Dermis microvascular lymphatic vessel endothelial cell (primary cell): ENCODE results near the gene VDR. TPM values are rescaled to one million over a fixed set of nuclear protein-coding genes. Genes with fewer than 3 reads are reported as not detected.

ENCODE experiments used
- DNase-seq, 2 donors: peaks; one replicate each; pipeline versions ENCODE4 v3.0.0 to v3.0.0-alpha.2; 2010; ENCODE audit warnings: low read depth in 2 of 2
- total RNA-seq: library from RNA; depleted of rRNA; stranded (reverse); fragments of >200 nt; gene quantifications from 2 replicates; pipeline ENCODE4 v1.2.1, GENCODE V29; 2014

Gene VDR
- total RNA-seq, 1 donor from 2014 or later = under 0.01 TPM

DNA sequence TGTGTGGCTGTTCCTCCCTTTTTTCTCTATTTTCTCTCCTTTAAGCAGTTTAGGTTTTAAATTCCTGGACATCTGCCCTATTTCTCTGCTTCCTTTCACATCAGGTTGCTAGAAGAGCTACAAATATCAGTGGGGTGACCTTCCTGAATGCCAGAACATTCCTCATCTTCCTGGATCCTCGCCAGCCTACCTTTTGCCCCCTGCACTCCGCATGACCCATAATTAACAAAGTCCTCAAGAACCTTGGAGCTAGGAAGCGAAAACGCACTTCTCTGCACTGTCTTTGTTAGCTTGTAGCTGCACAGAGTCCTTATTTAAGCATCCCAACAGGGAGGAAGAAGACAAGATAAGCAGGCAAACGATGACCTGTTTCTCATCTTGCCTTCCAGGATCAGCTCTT, 30.5 kb downstream of the VDR start:
- no peak for DNase-seq

GRCh38 chr12:47870175-47870781, 34.5 kb downstream of the VDR start:
- DNase-seq = peak in 1 of 2 donors; percentile 6

- DNase-seq = no peak
Observed at GRCh38 chr12:47868552-47869031, 36.2 kb downstream of the VDR start.

DNA sequence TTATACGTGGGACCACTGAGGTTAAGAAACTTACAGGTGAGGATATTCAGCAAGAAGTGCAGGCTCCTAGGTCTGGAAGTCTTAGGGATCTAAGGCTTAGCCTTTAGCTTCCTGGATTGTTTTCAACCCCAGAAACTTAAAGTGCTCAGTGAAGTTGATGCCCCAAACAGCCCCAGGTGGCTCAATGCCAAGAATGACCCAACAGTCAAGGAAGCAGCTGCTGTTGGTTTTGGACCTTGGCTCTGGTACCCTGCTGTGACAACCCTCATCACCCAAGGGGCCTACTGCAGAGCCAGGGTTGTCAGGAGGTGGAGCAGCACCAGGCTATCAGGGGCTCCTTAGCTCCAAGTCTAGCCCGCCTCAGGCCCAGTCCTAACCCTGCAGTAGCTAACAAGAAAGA, 36.8 kb downstream of the VDR start:
- DNase-seq = peak in 1 of 2 donors; percentile 36

- DNase-seq = peak in 1 of 2 donors; percentile 60
Observed at GRCh38 chr12:47867495-47867941, 37.3 kb downstream of the VDR start.

GRCh38 chr12:47864646-47865235, 40.1 kb downstream of the VDR start:
- no peak for DNase-seq

GRCh38 chr12:47863985-47864384, 40.8 kb downstream of the VDR start:
- no peak for DNase-seq

DNA sequence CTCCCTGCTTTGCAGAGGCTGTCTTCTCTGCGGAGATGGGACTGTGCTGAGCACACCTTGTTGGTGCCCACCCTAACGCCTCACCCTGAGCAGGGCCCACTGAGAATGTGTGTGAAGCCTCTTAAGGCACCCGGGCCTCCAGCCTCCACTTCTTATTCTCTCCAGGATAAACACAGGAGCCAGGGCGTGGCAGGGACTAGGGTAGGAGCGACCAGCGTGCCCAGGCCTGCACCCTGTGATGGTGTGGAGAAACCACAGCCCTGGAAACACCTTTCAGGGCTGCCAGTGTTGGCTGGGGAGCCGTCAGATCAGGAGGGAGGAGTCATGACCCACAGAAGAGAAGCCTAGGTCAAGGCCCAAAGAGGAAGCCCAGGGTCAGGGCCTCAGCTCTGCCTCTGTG, 41.3 kb downstream of the VDR start:
- no peak for DNase-seq

DNA sequence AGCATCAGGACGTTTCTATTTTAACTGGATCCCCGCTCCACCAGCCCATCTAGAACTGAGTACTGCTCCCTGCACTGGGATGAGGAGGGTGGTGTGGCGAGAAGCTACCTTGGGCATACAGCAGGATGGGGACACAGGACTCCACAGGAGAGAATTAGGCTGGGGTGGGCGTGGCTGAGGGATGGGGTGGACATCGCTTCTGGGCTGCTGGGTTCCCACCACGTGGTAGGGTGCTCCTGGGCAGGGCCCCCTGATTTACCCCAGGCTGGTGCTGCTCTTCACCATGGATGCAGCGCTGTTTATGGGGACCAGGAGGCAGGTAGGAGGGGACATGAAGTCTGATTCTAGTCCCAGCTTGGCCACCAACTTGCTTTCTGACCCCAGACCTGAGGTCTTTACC, 41.9 kb downstream of the VDR start:
- DNase-seq = no peak

DNA sequence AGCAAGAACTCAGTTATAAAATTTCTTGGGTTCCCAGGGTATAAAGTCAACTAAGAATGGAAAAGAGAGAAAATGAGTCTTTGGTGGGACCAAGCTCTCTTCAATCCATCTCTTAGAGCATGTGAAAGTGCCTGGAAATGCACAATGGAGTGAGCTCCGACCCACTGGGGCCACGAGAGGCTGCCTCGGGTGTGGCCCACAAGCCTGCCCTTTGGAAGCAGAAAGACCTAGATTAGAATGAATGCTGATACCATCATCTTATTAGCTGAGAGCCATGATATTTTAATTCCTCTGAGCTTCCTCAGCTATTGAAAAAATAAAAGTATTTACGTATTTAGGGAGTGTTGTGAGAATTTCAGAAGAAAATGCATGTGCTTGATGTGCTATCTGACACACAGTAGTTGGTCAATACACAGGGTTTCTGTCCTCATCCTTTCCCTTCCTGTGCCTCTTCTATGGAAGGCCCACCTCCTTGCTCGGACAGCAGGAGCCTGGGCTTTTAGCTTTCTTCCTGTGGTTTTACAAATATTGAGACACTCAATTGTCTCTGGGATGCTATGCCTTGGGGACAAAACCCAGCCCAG, 42.5 kb downstream of the VDR start:
- no peak for DNase-seq

GRCh38 chr12:47860873-47861272, 43.9 kb downstream of the VDR start:
- DNase-seq = no peak

DNA sequence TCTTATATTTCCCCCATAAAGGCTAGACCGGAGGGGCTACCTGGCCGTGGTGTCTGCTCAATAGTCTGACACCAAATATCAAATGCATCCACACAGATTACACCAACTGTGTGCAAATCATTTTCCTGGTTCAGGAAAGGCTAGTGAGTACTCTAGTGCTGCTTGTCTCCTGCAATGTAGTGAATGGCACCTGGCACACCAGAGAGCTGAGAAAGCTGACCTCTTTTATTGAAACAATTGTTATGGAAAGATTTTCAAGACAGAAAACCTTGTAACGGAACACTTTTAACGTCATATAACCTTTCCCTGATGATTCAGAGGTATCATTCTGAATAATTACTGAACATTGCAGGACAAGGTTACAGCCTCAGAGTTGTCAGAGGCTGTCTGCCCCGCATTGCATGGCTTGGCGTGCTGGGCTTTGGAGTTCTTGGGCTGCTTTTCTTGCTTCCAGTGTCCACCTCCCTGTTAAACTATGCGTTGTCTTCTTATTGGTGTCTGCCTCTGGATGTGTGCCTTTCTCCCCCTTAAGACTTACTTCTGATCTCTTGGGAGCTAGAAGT, 44.4 kb downstream of the VDR start:
- no peak for DNase-seq

- no peak for DNase-seq
Observed at GRCh38 chr12:47858511-47859266, 46.1 kb downstream of the VDR start.

- DNase-seq = no peak
Observed at GRCh38 chr12:47856721-47857575, 47.8 kb downstream of the VDR start.

GRCh38 chr12:47856094-47856493, 48.7 kb downstream of the VDR start:
- no peak for DNase-seq

DNA sequence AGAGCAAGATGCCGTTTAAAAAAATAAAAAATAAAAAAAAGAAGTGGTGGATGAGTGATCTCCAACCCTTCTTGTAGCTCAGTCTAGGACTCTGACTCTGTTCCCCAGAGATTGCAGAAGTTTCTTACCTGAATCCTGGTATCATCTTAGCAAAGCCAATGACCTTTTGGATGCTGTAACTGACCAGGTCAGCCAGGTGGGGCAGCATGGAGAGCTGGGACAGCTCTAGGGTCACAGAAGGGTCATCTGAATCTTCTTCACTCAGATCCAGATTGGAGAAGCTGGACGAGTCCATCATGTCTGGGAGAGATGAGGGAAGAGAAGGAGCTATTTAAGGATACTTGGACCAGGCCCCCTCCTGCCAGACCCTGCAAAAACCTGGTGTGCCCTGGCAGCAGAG, 49.3 kb downstream of the VDR start:
- no peak for DNase-seq

DNA sequence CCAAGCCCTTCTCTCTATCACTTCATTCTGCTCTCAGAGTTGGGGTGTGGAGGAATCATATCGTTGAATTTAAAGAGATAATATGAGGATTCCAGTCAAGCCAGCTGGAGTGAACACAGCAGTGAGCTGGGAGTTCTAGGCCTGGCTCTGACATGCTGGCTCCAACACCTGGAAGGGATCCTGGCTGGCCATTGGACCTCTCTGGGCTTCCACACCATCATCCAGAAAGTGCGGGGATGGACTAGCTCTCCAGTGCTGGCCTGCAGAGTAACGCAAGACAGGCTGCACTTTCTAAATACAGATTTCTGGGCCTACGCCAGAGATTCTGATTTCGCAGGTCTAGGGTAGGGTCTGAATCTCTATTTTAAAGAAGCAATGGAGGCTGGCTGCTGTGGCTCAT, 50.3 kb downstream of the VDR start:
- no peak for DNase-seq

DNA sequence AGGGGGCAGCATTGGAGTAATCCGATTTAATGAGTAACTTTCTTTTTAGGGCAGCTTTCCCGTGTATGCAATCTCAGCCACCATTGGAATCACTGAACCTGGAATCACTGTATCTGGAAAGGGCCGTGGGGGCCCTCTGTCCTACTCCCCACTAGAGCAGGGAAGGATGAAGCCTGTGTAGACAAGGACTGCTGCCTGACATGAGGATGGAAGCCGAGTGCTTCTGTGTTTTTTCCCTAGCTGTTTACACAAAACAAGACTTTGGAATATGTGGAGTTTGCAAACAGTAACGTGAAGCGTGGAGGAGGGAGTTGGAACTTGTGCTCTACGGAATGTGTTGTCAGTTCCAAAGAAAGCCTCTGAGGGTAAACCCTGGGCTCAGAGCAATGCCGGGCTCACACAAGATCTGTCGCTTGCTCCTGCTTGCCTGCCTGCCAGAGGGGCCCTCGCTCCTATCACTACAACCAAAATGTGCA, 52.7 kb downstream of the VDR start:
- no peak for DNase-seq

DNA sequence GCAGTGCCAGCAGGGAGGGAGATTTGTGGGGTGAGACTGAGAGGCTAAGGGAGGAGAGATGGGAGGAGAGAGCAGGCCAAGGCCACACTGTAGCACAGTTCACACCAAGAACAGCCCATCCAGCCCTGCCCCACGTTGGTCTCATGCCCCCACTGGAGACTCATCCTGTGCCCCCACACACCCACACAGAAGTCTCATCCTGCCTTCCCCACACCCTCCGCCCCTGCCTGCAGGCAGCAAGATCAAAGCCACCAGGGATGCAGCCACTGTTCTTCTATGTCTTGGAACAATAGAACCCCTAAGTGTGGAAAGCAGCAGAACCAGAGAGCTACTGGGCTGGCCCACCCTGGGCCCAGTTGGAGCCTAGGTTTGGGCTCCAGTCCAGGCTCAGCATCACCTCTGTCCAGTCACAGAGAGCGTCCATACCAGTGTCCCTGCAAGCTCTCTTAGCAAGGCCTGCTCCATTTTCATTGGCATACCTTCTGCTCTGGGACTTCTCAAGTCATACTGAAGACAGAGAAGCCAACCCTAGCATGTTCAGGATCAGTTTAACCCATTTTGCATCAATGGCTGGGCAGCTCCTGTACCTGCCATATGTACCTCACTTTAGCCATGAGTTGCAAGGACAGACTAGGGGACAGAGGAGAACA, 53.4 kb downstream of the VDR start:
- DNase-seq = no peak
